NK-92 (cell line): Measurements from ENCODE around the gene TMEM128.
"Not testable (repeated sequence)": the region's sequence is repeated elsewhere in the genome, so short reads cannot be mapped to it uniquely, and the experiment has no call there.

Experiments used
- DNase-seq: peaks from one replicate; lab custom pipeline; 2025; ENCODE audit not compliant: unreplicated experiment; lab: John Stamatoyannopoulos, UW

Gene TMEM128

DNA sequence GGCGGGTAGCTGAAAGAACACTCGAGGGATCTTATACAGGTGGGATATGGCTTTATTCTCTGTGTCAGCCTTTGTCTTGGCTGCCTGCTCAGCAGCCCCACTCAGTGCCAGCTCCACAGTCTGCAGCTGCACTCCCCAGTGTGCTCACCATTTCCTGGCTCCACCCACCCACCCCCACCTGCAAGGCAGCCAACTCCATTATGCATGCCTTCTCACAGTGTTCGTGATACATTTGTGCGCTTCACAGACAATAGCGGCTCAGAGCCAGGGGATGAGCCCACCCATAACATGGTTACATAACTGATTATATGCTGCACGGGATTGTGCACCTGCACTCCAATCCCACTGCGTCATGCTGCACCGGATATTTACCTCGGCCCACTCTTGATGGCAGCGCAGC lies 8.8 kb upstream of the TMEM128 start:
- no peak for DNase-seq

- DNase-seq = no peak
Measured at GRCh38 chr4:4254666-4255065, 6.6 kb upstream of the TMEM128 start.

- no peak for DNase-seq
Measured at GRCh38 chr4:4254199-4254598, 6.2 kb upstream of the TMEM128 start.

GRCh38 chr4:4249866-4250265 lies 1.8 kb upstream of the TMEM128 start:
- DNase-seq = no peak

DNA sequence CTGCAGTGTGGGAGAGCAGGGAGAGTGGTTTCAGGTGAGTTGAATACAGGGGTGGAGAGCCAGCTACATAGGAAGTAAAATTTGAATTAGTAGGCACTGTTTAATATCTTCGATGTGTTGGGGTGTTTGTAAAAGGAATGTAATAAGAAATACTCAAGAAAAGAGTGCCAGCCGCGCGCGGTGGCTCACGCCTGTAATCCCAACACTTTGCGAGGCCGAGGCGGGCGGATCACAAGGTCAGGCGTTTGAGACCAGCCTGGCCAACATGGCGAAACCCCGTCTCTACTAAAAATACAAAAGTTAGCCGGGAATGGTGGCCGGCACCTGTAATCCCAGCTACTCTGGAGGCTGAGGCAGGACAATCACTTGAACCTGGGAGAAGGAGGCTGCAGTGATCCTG lies 1.3 kb upstream of the TMEM128 start:
- DNase-seq = not testable (repeated sequence)

DNA sequence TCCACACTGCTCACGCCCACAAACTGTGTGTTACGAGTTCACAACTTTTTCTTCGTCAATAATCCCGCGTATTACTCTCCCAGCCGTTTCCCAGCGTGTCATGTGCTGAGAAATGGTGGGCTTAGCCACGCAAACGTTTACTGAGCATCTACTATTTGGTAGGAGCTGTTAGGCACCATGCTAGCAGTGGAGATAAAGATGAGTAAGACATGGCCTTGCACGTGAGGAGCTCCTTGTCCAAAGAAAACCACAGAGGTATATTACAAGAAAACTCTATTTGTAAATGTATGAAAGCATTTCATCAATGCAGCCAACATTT lies 821 bp upstream of the TMEM128 start:
- DNase-seq = no peak

DNA sequence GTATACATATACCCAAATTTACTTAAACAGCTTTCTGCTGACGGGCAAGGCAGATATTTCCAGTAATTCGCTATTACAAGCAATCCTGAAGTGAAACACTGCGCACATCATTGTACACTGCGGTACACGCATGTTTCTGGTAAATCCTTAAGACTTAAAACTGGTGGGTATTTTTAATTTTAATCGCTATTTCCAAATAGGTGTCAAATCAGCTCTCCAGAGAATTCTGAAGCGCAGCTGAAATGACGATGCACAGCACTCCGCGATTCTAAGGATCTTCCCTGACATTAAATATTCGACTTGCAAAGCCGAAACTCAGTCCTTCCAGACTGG lies 361 bp downstream of the TMEM128 start:
- DNase-seq = no peak

DNA sequence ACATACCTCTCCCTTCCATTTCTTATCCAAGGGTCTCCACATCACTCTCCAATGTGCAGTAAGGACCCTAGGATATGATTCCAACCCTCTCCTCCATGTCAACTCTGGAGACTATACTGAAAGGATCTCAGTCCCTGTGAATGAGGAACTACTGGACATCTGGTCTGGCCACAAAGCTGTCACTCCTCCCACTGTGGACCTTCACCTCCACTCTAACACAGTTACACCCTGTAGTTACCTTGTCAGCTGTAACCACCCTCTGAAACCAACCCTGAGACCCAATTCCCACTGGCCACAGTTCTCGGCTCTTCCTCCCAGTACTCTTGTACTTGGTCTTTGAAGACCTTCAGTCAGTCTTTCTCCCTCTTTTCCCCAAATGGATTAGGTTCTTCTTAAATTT lies 2.9 kb downstream of the TMEM128 start:
- no peak for DNase-seq

DNA sequence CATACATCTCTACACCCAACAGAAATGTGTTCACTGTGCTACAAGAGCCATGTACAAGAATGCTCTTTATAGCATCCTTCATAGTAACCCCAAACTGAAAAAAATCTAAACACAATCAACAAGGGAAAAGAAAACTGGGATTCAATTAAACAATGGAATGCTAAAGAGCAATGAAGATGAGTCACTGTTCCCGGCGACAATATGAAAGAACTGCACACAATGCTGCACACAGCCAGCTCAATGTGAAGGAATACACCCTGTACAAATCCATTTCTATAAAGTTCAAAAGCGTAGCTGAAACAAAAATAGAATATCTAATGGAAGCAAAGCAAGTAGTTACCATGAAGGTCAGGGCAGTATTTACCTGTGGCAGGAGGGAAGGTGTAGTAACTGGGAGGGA lies 8.5 kb downstream of the TMEM128 start:
- DNase-seq = not testable (repeated sequence)

- DNase-seq = no peak
Measured at GRCh38 chr4:4233610-4234009, 14.4 kb downstream of the TMEM128 start.

DNA sequence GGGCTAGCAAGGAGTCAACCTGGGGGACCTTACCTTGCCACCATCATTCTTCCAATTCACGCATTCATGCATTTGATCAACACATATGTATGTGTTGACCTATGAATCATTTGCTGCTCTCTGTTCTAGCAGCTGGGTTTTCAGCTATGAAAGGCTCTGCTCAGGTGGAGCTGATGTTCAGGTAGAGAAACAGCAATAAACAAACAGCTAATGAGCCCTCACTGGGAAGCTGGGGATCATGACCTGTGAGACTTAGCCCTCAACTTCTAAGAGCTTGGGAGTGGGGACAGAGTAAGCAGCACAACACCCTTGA lies 19.7 kb downstream of the TMEM128 start:
- DNase-seq = no peak

GRCh38 chr4:4227510-4228355 lies 20.3 kb downstream of the TMEM128 start:
- no peak for DNase-seq

DNA sequence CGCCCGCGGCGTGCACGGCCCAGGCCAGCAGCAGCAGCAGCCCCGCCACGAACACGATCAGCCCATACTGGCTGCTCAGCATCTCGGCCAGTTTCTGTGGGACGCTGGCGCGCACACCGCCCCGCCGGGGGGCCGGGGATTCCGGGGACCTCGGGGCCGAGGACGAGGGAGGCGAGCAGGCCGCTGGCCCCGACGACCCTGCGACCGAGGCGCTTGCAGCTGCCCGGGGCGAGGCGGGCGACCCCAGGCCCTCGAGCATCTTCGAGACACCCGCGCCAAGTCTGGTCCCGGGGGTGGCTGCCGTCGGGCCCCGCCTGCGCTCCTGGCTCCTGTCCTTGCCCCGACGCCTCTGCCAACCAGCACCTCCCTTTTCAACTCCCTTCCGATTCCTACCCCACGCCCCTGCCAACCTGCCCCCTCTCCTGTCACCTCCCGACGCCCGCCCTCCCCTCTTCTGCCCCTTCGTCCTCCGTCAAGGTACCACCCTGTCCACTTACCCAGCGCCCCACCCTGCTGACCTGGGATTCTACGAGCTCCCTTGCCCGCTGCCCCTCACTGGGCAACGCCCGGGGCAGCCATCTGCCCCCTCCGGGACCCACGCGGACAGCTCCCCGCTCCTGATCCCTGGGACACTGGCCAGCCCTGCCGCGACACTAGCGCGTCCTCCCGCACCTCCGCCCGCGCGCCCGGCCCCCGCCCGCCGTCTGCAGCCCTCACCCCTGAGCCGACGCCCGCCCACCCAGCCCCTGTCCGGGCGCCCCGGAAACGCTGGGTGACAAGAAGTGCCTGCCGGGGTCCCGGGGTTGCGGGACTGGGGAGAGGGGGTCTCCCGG lies 21.2 kb downstream of the TMEM128 start, which contains the start of gene OTOP1:
TSS of gene OTOP1 (minus strand) at position 324 of the 833 bp plus-strand sequence. CDS start at position 259, 65 bp downstream.
- no peak for DNase-seq

- no peak for DNase-seq
Measured at GRCh38 chr4:4225915-4226605, 22.0 kb downstream of the TMEM128 start.

GRCh38 chr4:4217113-4217512 lies 30.9 kb downstream of the TMEM128 start:
- DNase-seq = no peak

- DNase-seq = no peak
Measured at GRCh38 chr4:4216648-4217047, 31.4 kb downstream of the TMEM128 start.

GRCh38 chr4:4213674-4214073 lies 34.3 kb downstream of the TMEM128 start:
- DNase-seq = not testable (repeated sequence)

- DNase-seq = no peak
Measured at GRCh38 chr4:4206204-4206603, 41.8 kb downstream of the TMEM128 start.

DNA sequence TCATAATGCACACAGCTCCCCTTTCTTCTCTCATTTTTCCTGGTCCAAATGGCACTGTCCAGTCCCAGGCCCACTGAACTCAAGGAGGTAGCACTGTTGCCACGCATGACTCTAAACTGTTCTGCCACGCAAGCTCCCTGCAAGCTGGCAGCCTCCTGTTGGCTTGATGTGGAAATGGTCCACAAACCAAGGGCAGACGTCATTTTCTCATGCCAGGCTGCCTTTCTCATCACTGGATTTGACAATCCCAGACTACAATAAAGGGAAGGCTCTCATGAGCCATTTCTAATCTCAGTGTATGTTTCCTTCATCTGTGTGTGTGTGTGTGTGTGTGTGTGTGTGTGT lies 43.6 kb downstream of the TMEM128 start:
- no peak for DNase-seq

DNA sequence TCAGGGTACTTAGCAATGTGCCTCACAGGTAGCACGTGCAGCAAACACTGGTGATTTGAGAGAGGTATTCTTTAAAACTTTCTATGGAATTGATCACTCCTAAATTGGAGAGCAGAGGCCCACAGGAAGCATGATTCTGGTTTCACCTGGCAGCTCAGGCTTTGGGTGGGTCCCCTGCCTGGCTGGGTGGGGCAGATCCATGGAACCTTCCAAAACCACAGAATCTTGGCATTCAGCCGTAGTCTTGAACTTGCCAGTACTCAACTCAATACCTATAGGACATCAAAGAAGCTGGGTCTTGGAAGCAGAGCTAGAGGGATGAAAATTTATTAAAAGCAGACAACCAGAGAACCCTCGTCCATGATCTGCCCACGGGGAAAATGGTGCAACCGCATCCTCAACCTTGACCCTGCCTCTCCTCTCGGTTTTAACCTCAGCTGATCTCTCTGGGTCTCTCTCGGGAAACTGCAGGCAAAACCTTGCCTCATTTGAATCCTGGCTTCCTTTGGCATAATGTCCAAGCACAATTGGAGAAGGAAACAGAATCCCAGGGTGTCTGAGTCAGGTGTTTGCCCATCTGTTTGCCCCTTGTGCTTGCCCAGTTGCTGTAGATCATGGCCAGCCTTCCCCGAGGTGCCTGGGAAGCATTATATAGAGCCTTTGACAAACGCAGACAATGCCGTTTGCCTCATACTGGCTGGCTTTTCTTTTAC lies 44.2 kb downstream of the TMEM128 start:
- DNase-seq = no peak

DNA sequence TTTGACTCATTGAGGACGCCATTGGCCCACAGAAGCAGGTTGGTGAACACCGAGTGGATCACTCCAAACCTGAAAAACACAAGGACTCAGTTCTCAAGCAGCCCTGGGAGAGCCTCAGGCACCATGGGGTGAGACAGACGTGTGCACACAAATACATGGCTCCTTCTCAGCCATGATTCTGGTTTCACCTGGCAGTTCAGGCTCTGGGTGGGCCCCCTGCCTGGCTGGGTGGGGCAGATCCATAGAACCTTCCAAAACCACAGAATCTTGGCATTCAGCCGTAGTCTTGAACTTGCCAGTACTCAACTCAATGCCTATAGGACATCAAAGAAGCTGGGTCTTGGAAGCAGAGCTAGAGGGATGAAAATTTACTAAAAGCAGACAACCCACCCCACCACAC lies 45.5 kb downstream of the TMEM128 start:
- no peak for DNase-seq
